GM23338 (cell line): Measurements from ENCODE around the gene NPTXR. TPM values are rescaled to one million over a fixed set of nuclear protein-coding genes. Genes with fewer than 3 reads are reported as not detected.

Experiments
- ATAC-seq: fragments of 200-7000 bp; cut with Tn5 transposase; 3 replicates; pipeline ENCODE4 v1.9.1; 2020
- DNase-seq: peaks from one replicate; pipeline ENCODE4 v3.0.0-alpha.2; 2015; ENCODE audit warnings: low spot score
- H2AFZ ChIP-seq: fragments of 200-600 bp; sonication (generic); 2 replicates; pipeline ENCODE4 v1.8.0; 2016; ENCODE audit warnings: antibody characterized with exemption, mild to moderate bottlenecking, moderate library complexity
- H3F3A ChIP-seq: fragments of 200-600 bp; sonication (generic); replicated peaks from 2 replicates; pipeline ENCODE4 v1.8.0; 2017; ENCODE audit warnings: antibody characterized with exemption, mixed run types, low read depth
- H3K27ac ChIP-seq: fragments of 200-600 bp; sonication (generic); 2 replicates; pipeline ENCODE4 v1.6.1; 2016; ENCODE audit warnings: low read depth
- H3K27me3 ChIP-seq: fragments of 200-600 bp; sonication (generic); 2 replicates; pipeline ENCODE4 v1.8.0; 2016; ENCODE audit warnings: mild to moderate bottlenecking, mixed run types, moderate library complexity; ENCODE audit not compliant: insufficient read depth
- H3K36me3 ChIP-seq: fragments of 200-600 bp; sonication (generic); 2 replicates; pipeline ENCODE4 v1.8.0; 2016; ENCODE audit warnings: mild to moderate bottlenecking; ENCODE audit not compliant: insufficient read depth
- H3K4me1 ChIP-seq: fragments of 200-600 bp; sonication (generic); 2 replicates; pipeline ENCODE4 v1.8.0; 2016; ENCODE audit warnings: mild to moderate bottlenecking, moderate library complexity; ENCODE audit not compliant: insufficient read depth
- H3K4me2 ChIP-seq: fragments of 200-600 bp; sonication (generic); 2 replicates; pipeline ENCODE4 v1.7.1; 2017; ENCODE audit warnings: mixed run types
- H3K4me3 ChIP-seq: fragments of 200-600 bp; sonication (generic); 2 replicates; pipeline ENCODE4 v1.6.1; 2016; ENCODE audit warnings: mixed run types
- H3K79me2 ChIP-seq: fragments of 200-600 bp; sonication (generic); replicated peaks from 2 replicates; pipeline ENCODE4 v1.8.0; 2017; ENCODE audit warnings: mild to moderate bottlenecking; ENCODE audit not compliant: insufficient read depth
- H3K9me2 ChIP-seq: fragments of 200-600 bp; sonication (generic); 2 replicates; pipeline ENCODE4 v1.8.0; 2017; ENCODE audit not compliant: insufficient read depth
- H4K20me1 ChIP-seq: fragments of 200-600 bp; sonication (generic); replicated peaks from 2 replicates; pipeline ENCODE4 v1.8.0; 2017; ENCODE audit warnings: mild to moderate bottlenecking; ENCODE audit not compliant: insufficient read depth
- H3K27ac Mint-ChIP-seq: 2 replicates; pipeline ENCODE4 v1.8.0; 2020; ENCODE audit warnings: inconsistent platforms, mild to moderate bottlenecking, moderate library complexity, mixed read lengths
- H3K27me3 Mint-ChIP-seq: 3 replicates; pipeline ENCODE4 v1.8.0; 2022; ENCODE audit warnings: low read depth, mild to moderate bottlenecking, moderate library complexity, mixed read lengths, inconsistent platforms; ENCODE audit not compliant: insufficient read depth, poor library complexity
- H3K36me3 Mint-ChIP-seq: 3 replicates; pipeline ENCODE4 v1.8.0; 2021; ENCODE audit warnings: low read depth, mild to moderate bottlenecking, inconsistent platforms, moderate library complexity, mixed read lengths
- H3K4me1 Mint-ChIP-seq: 3 replicates; pipeline ENCODE4 v1.8.0; 2020; ENCODE audit warnings: mild to moderate bottlenecking, inconsistent platforms, mixed read lengths
- H3K4me3 Mint-ChIP-seq: 3 replicates; pipeline ENCODE4 v1.8.0; 2021; ENCODE audit warnings: moderate library complexity, mild to moderate bottlenecking, inconsistent platforms, mixed read lengths
- H3K9me3 Mint-ChIP-seq: 3 replicates; pipeline ENCODE4 v1.8.0; 2020; ENCODE audit warnings: moderate library complexity, mild to moderate bottlenecking, inconsistent platforms, mixed read lengths
- CREB1 ChIP-seq: fragments of 250-450 bp; sonication (Bioruptor Pico); IDR thresholded peaks from 2 replicates; pipeline ENCODE4 v1.5.0; 2020; ENCODE audit warnings: low read depth, mild to moderate bottlenecking, moderate library complexity
- POLR2AphosphoS5 ChIP-seq: IDR thresholded peaks from 2 replicates; pipeline ENCODE4 v1.6.1; 2016; ENCODE audit warnings: antibody characterized with exemption, low read depth
- STAT1 ChIP-seq: IDR thresholded peaks from one replicate; pipeline ENCODE4 v1.6.1; 2016; ENCODE audit warnings: antibody characterized with exemption; ENCODE audit not compliant: unreplicated experiment
- ZNF331 ChIP-seq: fragments of 250-450 bp; sonication (Bioruptor Pico); IDR thresholded peaks from 2 replicates; pipeline ENCODE4 v1.5.0; 2020; ENCODE audit warnings: low read depth, mild to moderate bottlenecking, moderate library complexity
- ZNF462 ChIP-seq: fragments of 250-450 bp; sonication (Bioruptor Pico); IDR thresholded peaks from 2 replicates; pipeline ENCODE4 v1.5.0; 2020; ENCODE audit warnings: mild to moderate bottlenecking, moderate library complexity
- polyA plus RNA-seq: library from polyadenylated mRNA; unstranded; fragments of >200 nt; fragmentation: Nextera tagmentation; extraction: Ambion mirVana; gene quantifications from 2 replicates; pipeline ENCODE4 v1.2.1, GENCODE V29; 2016
- total RNA-seq: library from RNA; depleted of rRNA; stranded (reverse); fragments of >200 nt; shearing (Covaris generic); gene quantifications from 2 replicates; pipeline ENCODE4 v1.2.3, GENCODE V29; 2014

NPTXR gene
- total and polyA plus RNA-seq, 2 experiments from 2014 or later, result 0.89 to 13.4 TPM

GRCh38 chr22:38840129-38840528, 3.7 kb downstream of the NPTXR start:
- H3K27me3 ChIP-seq, result peaks cover 35% of the 10 kb centered on the region
- H3K9me2 ChIP-seq, result no peaks in the 10 kb centered on the region
- Mint-ChIP-seq H3K4me3 (no peak overlapping the region; the same call in 2 of the 3 replicates), H3K27ac (no peak overlapping the region), H3K27me3 (peaks cover 45% of the 10 kb centered on the region), H3K36me3 (no peaks in the 10 kb centered on the region; the same call in 2 of the 3 replicates), H3K9me3 (no peaks in the 10 kb centered on the region), H3K4me1 (peaks cover 36% of the 10 kb centered on the region)
- peaks cover 4% of the 10 kb centered on the region; the same call in 1 of the 2 replicates for H4K20me1 ChIP-seq
- TF ChIP-seq POLR2AphosphoS5 (no peak), ZNF462 (CRISPR knock-in tag) (no peak)
- H3K27ac ChIP-seq, result no peak overlapping the region
- no peak overlapping the region for H3K4me2 ChIP-seq
- H3F3A ChIP-seq, result no peaks in the 10 kb centered on the region
- H3K79me2 ChIP-seq, result no peaks in the 10 kb centered on the region
- DNase-seq (peak; percentile 17), ATAC-seq (no peak)
- H3K4me1 ChIP-seq, result peaks cover 26% of the 10 kb centered on the region
- H3K36me3 ChIP-seq, result no peaks in the 10 kb centered on the region
- H3K4me3 ChIP-seq, result no peak overlapping the region
- H2AFZ ChIP-seq, result no peak overlapping the region

- H3K36me3 Mint-ChIP-seq, result no peaks in the 10 kb centered on the region; the same call in 2 of the 3 replicates
- H3K4me3 ChIP-seq, result no peak overlapping the region
- no peaks in the 10 kb centered on the region for H3K9me2 ChIP-seq
- peaks cover 31% of the 10 kb centered on the region for H3K27me3 ChIP-seq
- H3K9me3 Mint-ChIP-seq, result no peaks in the 10 kb centered on the region
- peaks cover 23% of the 10 kb centered on the region for H3K4me1 ChIP-seq
- peaks cover 4% of the 10 kb centered on the region; the same call in 1 of the 2 replicates for H4K20me1 ChIP-seq
- DNase-seq (no peak), ATAC-seq (no peak)
- H3K27me3 Mint-ChIP-seq, result peaks cover 41% of the 10 kb centered on the region
- H3K27ac ChIP-seq, result no peak overlapping the region
- no peak for TF ChIP-seq ZNF331 (CRISPR knock-in tag)
- TF ChIP-seq CREB1, result no peak
- TF ChIP-seq STAT1, result no peak
- H3K36me3 ChIP-seq, result no peaks in the 10 kb centered on the region
- H3K27ac Mint-ChIP-seq, result no peak overlapping the region
- H3K4me3 Mint-ChIP-seq, result no peak overlapping the region; the same call in 2 of the 3 replicates
- no peaks in the 10 kb centered on the region for H3K79me2 ChIP-seq
- no peaks in the 10 kb centered on the region for H3F3A ChIP-seq
- H3K4me1 Mint-ChIP-seq, result peaks cover 36% of the 10 kb centered on the region
- no peak overlapping the region for H3K4me2 ChIP-seq
- H2AFZ ChIP-seq, result no peak overlapping the region
Measured at GRCh38 chr22:38839686-38840085, 4.1 kb downstream of the NPTXR start.
